ENCODE results near the gene SLC25A36.

Gene SLC25A36

GRCh38 chr3:140904521-140904920, 37.1 kb upstream of the SLC25A36 start:
- CTCF ChIA-PET, result no interaction called here
- no peaks in the 10 kb centered on the region for H3K9me3 ChIP-seq (ENCODE audit: control extremely low read depth in 1 of 5, control insufficient read depth in 4 of 5, insufficient read depth in 2 of 5, low read depth in 1 of 5, low read length in 4 of 5)
- no CpG with 5 or more reads among the region's 1 CpG for WGBS (ENCODE audit: insufficient coverage)
- H3K4me3 ChIP-seq (ENCODE audit: control insufficient read depth in 1 of 7, extremely low read depth in 1 of 7, insufficient read depth in 4 of 7, low read depth in 2 of 7, low read length in 6 of 7), result no peak overlapping the region
- no peaks in the 10 kb centered on the region for H3K27me3 ChIP-seq (replicated peaks in 2 of 5; ENCODE audit: control insufficient read depth in 4 of 5, insufficient read depth in 5 of 5, low read length in 4 of 5)
- H3K36me3 ChIP-seq (ENCODE audit: control insufficient read depth in 4 of 4, insufficient read depth in 4 of 4, low read length in 3 of 4), result no peaks in the 10 kb centered on the region
- POLR2A ChIA-PET, result no interaction called here
- H3K4me1 ChIP-seq (ENCODE audit: control extremely low read depth in 1 of 4, control insufficient read depth in 4 of 4, insufficient read depth in 4 of 4, low read length in 3 of 4), result no peaks in the 10 kb centered on the region
- no peak for DNase-seq
- H3K27ac ChIP-seq (ENCODE audit: insufficient read depth in 1 of 2, low read depth in 1 of 2, low read length in 2 of 2, poor library complexity in 1 of 2, severe bottlenecking in 2 of 2), result no peak overlapping the region

GRCh38 chr3:140905559-140905958, 36.1 kb upstream of the SLC25A36 start:
- 100% methylated on average over 1 of the region's 2 CpGs for WGBS (ENCODE audit: insufficient coverage)
- CTCF ChIA-PET, result interaction anchor here (1.3 to 2.4 kb wide), 3 partner anchors 7 to 10 kb away, joined by 5 to 11 read pairs (median 9); no protein-coding TSS in a partner anchor
- POLR2A ChIA-PET, result no interaction called here

GRCh38 chr3:140906785-140907184, 34.9 kb upstream of the SLC25A36 start:
- ChIA-PET POLR2A (no interaction called here), CTCF (interaction anchor here (2.3 to 2.4 kb wide), 2 partner anchors 8 to 11 kb away, joined by 9 to 11 read pairs; no protein-coding TSS in a partner anchor)
- 83% methylated on average over 1 of the region's 1 CpG for WGBS (ENCODE audit: insufficient coverage)
- H3K4me1 ChIP-seq (ENCODE audit: control extremely low read depth in 1 of 4, control insufficient read depth in 4 of 4, insufficient read depth in 4 of 4, low read length in 3 of 4), result no peaks in the 10 kb centered on the region
- peak in 2 of 3 donors; percentile 6 to 24 for DNase-seq
- H3K4me3 ChIP-seq (ENCODE audit: control insufficient read depth in 1 of 7, extremely low read depth in 1 of 7, insufficient read depth in 4 of 7, low read depth in 2 of 7, low read length in 6 of 7), result no peak overlapping the region
- H3K27me3 ChIP-seq (replicated peaks in 2 of 5; ENCODE audit: control insufficient read depth in 4 of 5, insufficient read depth in 5 of 5, low read length in 4 of 5), result no peaks in the 10 kb centered on the region
- no peak overlapping the region for H3K27ac ChIP-seq (ENCODE audit: insufficient read depth in 1 of 2, low read depth in 1 of 2, low read length in 2 of 2, poor library complexity in 1 of 2, severe bottlenecking in 2 of 2)
- H3K9me3 ChIP-seq (ENCODE audit: control extremely low read depth in 1 of 5, control insufficient read depth in 4 of 5, insufficient read depth in 2 of 5, low read depth in 1 of 5, low read length in 4 of 5), result no peaks in the 10 kb centered on the region
- H3K36me3 ChIP-seq (ENCODE audit: control insufficient read depth in 4 of 4, insufficient read depth in 4 of 4, low read length in 3 of 4), result no peaks in the 10 kb centered on the region

More at GRCh38 chr3:140905559-140905958, 36.1 kb upstream of the SLC25A36 start:
- no peaks in the 10 kb centered on the region for H3K9me3 ChIP-seq (ENCODE audit: control extremely low read depth in 1 of 5, control insufficient read depth in 4 of 5, insufficient read depth in 2 of 5, low read depth in 1 of 5, low read length in 4 of 5)
- no peaks in the 10 kb centered on the region for H3K27me3 ChIP-seq (replicated peaks in 2 of 5; ENCODE audit: control insufficient read depth in 4 of 5, insufficient read depth in 5 of 5, low read length in 4 of 5)
- no peak for DNase-seq
- H3K4me3 ChIP-seq (ENCODE audit: control insufficient read depth in 1 of 7, extremely low read depth in 1 of 7, insufficient read depth in 4 of 7, low read depth in 2 of 7, low read length in 6 of 7), result no peak overlapping the region
- no peaks in the 10 kb centered on the region for H3K4me1 ChIP-seq (ENCODE audit: control extremely low read depth in 1 of 4, control insufficient read depth in 4 of 4, insufficient read depth in 4 of 4, low read length in 3 of 4)
- H3K27ac ChIP-seq (ENCODE audit: insufficient read depth in 1 of 2, low read depth in 1 of 2, low read length in 2 of 2, poor library complexity in 1 of 2, severe bottlenecking in 2 of 2), result no peak overlapping the region
- H3K36me3 ChIP-seq (ENCODE audit: control insufficient read depth in 4 of 4, insufficient read depth in 4 of 4, low read length in 3 of 4), result no peaks in the 10 kb centered on the region

GRCh38 chr3:140910860-140911259, 30.8 kb upstream of the SLC25A36 start:
- H3K9me3 ChIP-seq (ENCODE audit: control extremely low read depth in 1 of 5, control insufficient read depth in 4 of 5, insufficient read depth in 2 of 5, low read depth in 1 of 5, low read length in 4 of 5), result no peaks in the 10 kb centered on the region
- ChIA-PET POLR2A (no interaction called here), CTCF (no interaction called here)
- peaks cover 0 to 3% (median 0%) of the 10 kb centered on the region in 5 experiments for H3K27me3 ChIP-seq (replicated peaks in 2 of 5; ENCODE audit: control insufficient read depth in 4 of 5, insufficient read depth in 5 of 5, low read length in 4 of 5)
- no peaks in the 10 kb centered on the region for H3K4me1 ChIP-seq (ENCODE audit: control extremely low read depth in 1 of 4, control insufficient read depth in 4 of 4, insufficient read depth in 4 of 4, low read length in 3 of 4)
- peak in 1 of 3 donors; percentile 17 for DNase-seq
- H3K36me3 ChIP-seq (ENCODE audit: control insufficient read depth in 4 of 4, insufficient read depth in 4 of 4, low read length in 3 of 4), result no peaks in the 10 kb centered on the region
- H3K4me3 ChIP-seq (ENCODE audit: control insufficient read depth in 1 of 7, extremely low read depth in 1 of 7, insufficient read depth in 4 of 7, low read depth in 2 of 7, low read length in 6 of 7), result peak overlapping the region in 5 of 7 experiments; percentile 1 to 65 (median 33)
- no peak overlapping the region for H3K27ac ChIP-seq (ENCODE audit: insufficient read depth in 1 of 2, low read depth in 1 of 2, low read length in 2 of 2, poor library complexity in 1 of 2, severe bottlenecking in 2 of 2)
- 46% methylated on average over 4 of the region's 5 CpGs for WGBS (ENCODE audit: insufficient coverage)

GRCh38 chr3:140911822-140912221, 29.8 kb upstream of the SLC25A36 start:
- POLR2A ChIA-PET, result no interaction called here
- 80% methylated on average over 1 of the region's 2 CpGs for WGBS (ENCODE audit: insufficient coverage)
- no peak overlapping the region for H3K4me3 ChIP-seq (ENCODE audit: control insufficient read depth in 1 of 7, extremely low read depth in 1 of 7, insufficient read depth in 4 of 7, low read depth in 2 of 7, low read length in 6 of 7)
- H3K9me3 ChIP-seq (ENCODE audit: control extremely low read depth in 1 of 5, control insufficient read depth in 4 of 5, insufficient read depth in 2 of 5, low read depth in 1 of 5, low read length in 4 of 5), result no peaks in the 10 kb centered on the region
- H3K27me3 ChIP-seq (replicated peaks in 2 of 5; ENCODE audit: control insufficient read depth in 4 of 5, insufficient read depth in 5 of 5, low read length in 4 of 5), result peaks cover 0 to 7% (median 0%) of the 10 kb centered on the region in 5 experiments
- CTCF ChIA-PET, result interaction anchor here (1.2 kb wide), 1 partner anchor 194 kb away, joined by 3 read pairs; no protein-coding TSS in a partner anchor
- DNase-seq, result no peak
- no peaks in the 10 kb centered on the region for H3K36me3 ChIP-seq (ENCODE audit: control insufficient read depth in 4 of 4, insufficient read depth in 4 of 4, low read length in 3 of 4)
- no peak overlapping the region for H3K27ac ChIP-seq (ENCODE audit: insufficient read depth in 1 of 2, low read depth in 1 of 2, low read length in 2 of 2, poor library complexity in 1 of 2, severe bottlenecking in 2 of 2)
- H3K4me1 ChIP-seq (ENCODE audit: control extremely low read depth in 1 of 4, control insufficient read depth in 4 of 4, insufficient read depth in 4 of 4, low read length in 3 of 4), result no peaks in the 10 kb centered on the region

- CTCF ChIA-PET, result no interaction called here
Measured at GRCh38 chr3:140913728-140914127, 27.9 kb upstream of the SLC25A36 start.

GRCh38 chr3:140914384-140914945, 27.2 kb upstream of the SLC25A36 start:
- 100% methylated on average over 2 of the region's 4 CpGs for WGBS (ENCODE audit: insufficient coverage)
- no peaks in the 10 kb centered on the region for H3K9me3 ChIP-seq (ENCODE audit: control extremely low read depth in 1 of 5, control insufficient read depth in 4 of 5, insufficient read depth in 2 of 5, low read depth in 1 of 5, low read length in 4 of 5)
- no peak overlapping the region for H3K27ac ChIP-seq (ENCODE audit: insufficient read depth in 1 of 2, low read depth in 1 of 2, low read length in 2 of 2, poor library complexity in 1 of 2, severe bottlenecking in 2 of 2)
- DNase-seq, result no peak
- H3K4me3 ChIP-seq (ENCODE audit: control insufficient read depth in 1 of 7, extremely low read depth in 1 of 7, insufficient read depth in 4 of 7, low read depth in 2 of 7, low read length in 6 of 7), result no peak overlapping the region
- H3K27me3 ChIP-seq (replicated peaks in 2 of 5; ENCODE audit: control insufficient read depth in 4 of 5, insufficient read depth in 5 of 5, low read length in 4 of 5), result peaks cover 0 to 7% (median 0%) of the 10 kb centered on the region in 5 experiments
- ChIA-PET POLR2A (no interaction called here), CTCF (interaction anchor here (1.8 kb wide), 1 partner anchor 9 kb away, joined by 5 read pairs; no protein-coding TSS in a partner anchor)
- H3K4me1 ChIP-seq (ENCODE audit: control extremely low read depth in 1 of 4, control insufficient read depth in 4 of 4, insufficient read depth in 4 of 4, low read length in 3 of 4), result no peaks in the 10 kb centered on the region
- H3K36me3 ChIP-seq (ENCODE audit: control insufficient read depth in 4 of 4, insufficient read depth in 4 of 4, low read length in 3 of 4), result no peaks in the 10 kb centered on the region

More at GRCh38 chr3:140913728-140914127, 27.9 kb upstream of the SLC25A36 start:
- H3K9me3 ChIP-seq (ENCODE audit: control extremely low read depth in 1 of 5, control insufficient read depth in 4 of 5, insufficient read depth in 2 of 5, low read depth in 1 of 5, low read length in 4 of 5), result no peaks in the 10 kb centered on the region
- H3K36me3 ChIP-seq (ENCODE audit: control insufficient read depth in 4 of 4, insufficient read depth in 4 of 4, low read length in 3 of 4), result no peaks in the 10 kb centered on the region
- POLR2A ChIA-PET, result no interaction called here
- DNase-seq, result no peak
- no peak overlapping the region for H3K4me3 ChIP-seq (ENCODE audit: control insufficient read depth in 1 of 7, extremely low read depth in 1 of 7, insufficient read depth in 4 of 7, low read depth in 2 of 7, low read length in 6 of 7)
- WGBS (ENCODE audit: insufficient coverage), result 100% methylated on average over 1 of the region's 5 CpGs
- no peaks in the 10 kb centered on the region for H3K4me1 ChIP-seq (ENCODE audit: control extremely low read depth in 1 of 4, control insufficient read depth in 4 of 4, insufficient read depth in 4 of 4, low read length in 3 of 4)
- no peak overlapping the region for H3K27ac ChIP-seq (ENCODE audit: insufficient read depth in 1 of 2, low read depth in 1 of 2, low read length in 2 of 2, poor library complexity in 1 of 2, severe bottlenecking in 2 of 2)
- peaks cover 0 to 7% (median 0%) of the 10 kb centered on the region in 5 experiments for H3K27me3 ChIP-seq (replicated peaks in 2 of 5; ENCODE audit: control insufficient read depth in 4 of 5, insufficient read depth in 5 of 5, low read length in 4 of 5)
